ENCODE measurements around the gene CTDSPL. TPM values are rescaled to one million over a fixed set of nuclear protein-coding genes. Genes with fewer than 3 reads are reported as not detected.
A peak's percentile ranks its signal among the peaks of the same experiment; 100 is the strongest.

CTDSPL gene
- total and polyA plus RNA-seq, 2 donors from 2014 or later: 55.9 to 78.3 TPM

GRCh38 chr3:37943126-37943525 lies 81.4 kb downstream of the CTDSPL start:
- H3K4me1 ChIP-seq (ENCODE audit: control insufficient read depth in 2 of 3, insufficient read depth in 2 of 3, low read depth in 1 of 3, low read length in 3 of 3): peaks cover 22 to 51% (median 41%) of the 10 kb centered on the region in 3 donors
- intact Hi-C loops (cut with DNase I): no loop called here
- FAIRE-seq (no peak), DNase-seq (no peak)
- no peaks in the 10 kb centered on the region for H3K36me3 ChIP-seq (ENCODE audit: control insufficient read depth in 2 of 3, insufficient read depth in 3 of 3, low read length in 3 of 3)
- H3K27me3 ChIP-seq (ENCODE audit: control insufficient read depth, insufficient read depth, low read length): no peaks in the 10 kb centered on the region
- H3K4me3 ChIP-seq (ENCODE audit: low read length in 3 of 3): no peak overlapping the region
- H3K27ac ChIP-seq (ENCODE audit: low read depth in 2 of 2, low read length in 2 of 2): peak overlapping the region in 1 of 2 donors; percentile 24
- no peaks in the 10 kb centered on the region for H3K9me3 ChIP-seq (ENCODE audit: control insufficient read depth in 2 of 3, insufficient read depth in 1 of 3, low read length in 3 of 3)
- no peak overlapping the region for H3K9ac ChIP-seq (ENCODE audit: low read length in 3 of 3)
- TF ChIP-seq, protein P1, sequence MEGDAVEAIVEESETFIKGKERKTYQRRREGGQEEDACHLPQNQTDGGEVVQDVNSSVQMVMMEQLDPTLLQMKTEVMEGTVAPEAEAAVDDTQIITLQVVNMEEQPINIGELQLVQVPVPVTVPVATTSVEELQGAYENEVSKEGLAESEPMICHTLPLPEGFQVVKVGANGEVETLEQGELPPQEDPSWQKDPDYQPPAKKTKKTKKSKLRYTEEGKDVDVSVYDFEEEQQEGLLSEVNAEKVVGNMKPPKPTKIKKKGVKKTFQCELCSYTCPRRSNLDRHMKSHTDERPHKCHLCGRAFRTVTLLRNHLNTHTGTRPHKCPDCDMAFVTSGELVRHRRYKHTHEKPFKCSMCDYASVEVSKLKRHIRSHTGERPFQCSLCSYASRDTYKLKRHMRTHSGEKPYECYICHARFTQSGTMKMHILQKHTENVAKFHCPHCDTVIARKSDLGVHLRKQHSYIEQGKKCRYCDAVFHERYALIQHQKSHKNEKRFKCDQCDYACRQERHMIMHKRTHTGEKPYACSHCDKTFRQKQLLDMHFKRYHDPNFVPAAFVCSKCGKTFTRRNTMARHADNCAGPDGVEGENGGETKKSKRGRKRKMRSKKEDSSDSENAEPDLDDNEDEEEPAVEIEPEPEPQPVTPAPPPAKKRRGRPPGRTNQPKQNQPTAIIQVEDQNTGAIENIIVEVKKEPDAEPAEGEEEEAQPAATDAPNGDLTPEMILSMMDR (IDR thresholded peaks at IDR 0.05; ENCODE audit: borderline replicate concordance, extremely low read depth, insufficient read depth): no peak

DNA sequence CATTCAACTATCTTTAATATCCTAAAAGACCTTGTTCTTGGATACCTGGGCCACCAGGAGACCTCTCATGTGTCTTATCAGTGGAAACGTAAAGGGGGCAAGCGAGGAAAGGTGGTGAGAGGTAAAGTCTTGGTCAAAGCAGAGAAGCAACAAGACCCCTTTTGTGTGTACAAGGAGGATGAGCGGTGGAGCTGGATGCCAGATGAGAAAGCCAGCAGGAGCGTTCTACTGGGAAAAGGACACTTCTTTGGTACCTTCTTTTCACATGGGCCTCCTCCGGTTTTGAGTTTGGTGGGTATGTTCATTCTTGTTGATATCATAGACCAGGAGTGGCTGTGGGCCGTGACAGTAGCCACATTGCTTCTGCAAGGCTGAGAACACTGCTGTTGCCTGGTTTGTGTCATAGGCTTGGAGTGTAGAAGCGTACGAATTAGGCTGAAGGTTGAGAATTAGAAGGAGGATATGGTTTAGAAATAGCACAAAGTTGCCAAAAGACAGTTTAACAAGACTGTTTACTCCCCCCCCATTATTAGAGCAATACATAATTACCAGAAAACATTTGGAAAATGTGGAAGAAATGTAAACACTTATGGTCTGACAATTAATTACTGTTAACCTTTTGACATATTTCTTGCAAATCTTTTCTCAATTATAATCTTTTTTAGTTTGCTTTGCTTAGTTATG lies 82.1 kb downstream of the CTDSPL start:
- H3K9me3 ChIP-seq (ENCODE audit: control insufficient read depth in 2 of 3, insufficient read depth in 1 of 3, low read length in 3 of 3): no peaks in the 10 kb centered on the region
- DNase-seq (peak in 1 of 5 donors; percentile 42), FAIRE-seq (no peak)
- H3K27me3 ChIP-seq (ENCODE audit: control insufficient read depth, insufficient read depth, low read length): no peaks in the 10 kb centered on the region
- H3K36me3 ChIP-seq (ENCODE audit: control insufficient read depth in 2 of 3, insufficient read depth in 3 of 3, low read length in 3 of 3): no peaks in the 10 kb centered on the region
- no peak overlapping the region for H3K9ac ChIP-seq (ENCODE audit: low read length in 3 of 3)
- TF ChIP-seq, protein P1 (IDR thresholded peaks at IDR 0.05; ENCODE audit: borderline replicate concordance, extremely low read depth, insufficient read depth): no peak
- peak overlapping the region; percentile 27 to 45 for H3K27ac ChIP-seq (ENCODE audit: low read depth in 2 of 2, low read length in 2 of 2)
- H3K4me1 ChIP-seq (ENCODE audit: control insufficient read depth in 2 of 3, insufficient read depth in 2 of 3, low read depth in 1 of 3, low read length in 3 of 3): peaks cover 22 to 48% (median 41%) of the 10 kb centered on the region in 3 donors
- H3K4me3 ChIP-seq (ENCODE audit: low read length in 3 of 3): no peak overlapping the region
- intact Hi-C loops (cut with DNase I): no loop called here

DNA sequence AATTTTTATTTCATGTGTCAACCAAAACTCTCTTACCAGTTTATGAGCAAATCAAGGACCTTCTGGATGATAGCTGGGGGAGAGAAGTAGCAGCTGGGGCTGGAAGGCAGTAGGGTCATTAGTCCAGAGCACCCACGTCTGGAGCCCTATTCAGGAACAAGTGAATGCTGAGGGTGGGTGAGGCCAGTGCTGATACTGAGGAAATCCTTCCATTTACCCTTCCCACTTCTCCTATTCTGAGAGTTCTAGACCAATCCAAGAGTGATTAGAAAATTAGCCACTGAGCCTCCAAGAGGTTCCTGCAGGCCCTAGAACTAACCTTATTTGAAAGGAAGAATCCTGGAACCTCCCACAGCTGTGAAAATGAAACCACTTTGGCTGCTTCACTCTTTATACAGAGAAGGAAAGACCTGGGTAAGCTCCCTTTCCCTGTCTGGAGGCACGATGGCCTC lies 82.7 kb downstream of the CTDSPL start:
- Histone ChIP-seq H3K4me1 (ENCODE audit: control insufficient read depth in 2 of 3, insufficient read depth in 2 of 3, low read depth in 1 of 3, low read length in 3 of 3) (peaks cover 22 to 48% (median 41%) of the 10 kb centered on the region in 3 donors), H3K9ac (ENCODE audit: low read length in 3 of 3) (no peak overlapping the region), H3K27ac (ENCODE audit: low read depth in 2 of 2, low read length in 2 of 2) (peak overlapping the region; percentile 48 to 77), H3K9me3 (ENCODE audit: control insufficient read depth in 2 of 3, insufficient read depth in 1 of 3, low read length in 3 of 3) (no peaks in the 10 kb centered on the region), H3K36me3 (ENCODE audit: control insufficient read depth in 2 of 3, insufficient read depth in 3 of 3, low read length in 3 of 3) (no peaks in the 10 kb centered on the region), H3K27me3 (ENCODE audit: control insufficient read depth, insufficient read depth, low read length) (no peaks in the 10 kb centered on the region), H3K4me3 (ENCODE audit: low read length in 3 of 3) (peak overlapping the region in 1 of 3 donors; percentile 13)
- TF ChIP-seq, protein P1 (IDR thresholded peaks at IDR 0.05; ENCODE audit: borderline replicate concordance, extremely low read depth, insufficient read depth): no peak
- FAIRE-seq: no peak
- intact Hi-C loops (cut with DNase I): no loop called here
- peak in 2 of 5 donors; percentile 44 to 55 for DNase-seq

Data from kidney (tissue), 14 donors.